HG03064 (cell line): ENCODE results near the gene GP9.
"Not testable (repeated sequence)": the region's sequence is repeated elsewhere in the genome, so short reads cannot be mapped to it uniquely, and the experiment has no call there.

Source experiments
- ATAC-seq: cut with Tn5 transposase; IDR thresholded peaks from one replicate; pipeline ENCODE4 v1.9.1; 2021; ENCODE audit warnings: low read depth; ENCODE audit not compliant: unreplicated experiment

Gene GP9

DNA sequence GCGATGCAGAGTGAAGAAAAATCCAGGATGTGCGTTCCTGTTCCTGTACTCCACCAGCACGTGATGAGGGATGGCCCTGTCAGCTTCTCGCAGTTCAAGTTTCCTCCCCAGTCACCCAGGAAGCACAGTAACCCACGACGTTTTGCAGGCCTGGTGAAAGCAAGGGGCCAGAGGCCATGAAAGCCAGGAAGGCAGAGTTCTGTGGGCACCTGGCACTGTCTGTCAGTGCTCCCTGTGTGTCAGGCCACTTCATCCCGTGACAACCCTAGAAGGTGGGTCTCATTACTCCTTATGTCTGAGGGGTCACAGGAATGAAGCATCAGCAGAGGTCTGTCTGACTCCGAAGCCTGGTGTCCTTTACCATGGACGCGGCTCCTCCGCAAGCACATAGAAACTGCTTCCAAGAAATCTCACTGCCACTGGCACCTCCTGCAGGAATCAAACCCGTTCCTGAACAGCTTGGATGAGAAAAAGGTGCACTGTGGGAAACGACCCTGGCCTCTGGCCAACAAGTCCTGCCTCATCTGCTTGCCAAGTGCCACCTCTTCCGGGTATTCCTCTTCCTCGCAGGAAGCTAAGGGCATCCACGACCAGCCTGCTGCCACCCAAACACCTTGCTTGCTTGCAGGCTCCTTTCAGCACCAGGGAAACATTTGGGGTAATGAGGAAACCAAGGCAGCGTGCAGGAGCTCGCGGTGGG is 46.4 kb downstream of the GP9 start:
- no peak for ATAC-seq

DNA sequence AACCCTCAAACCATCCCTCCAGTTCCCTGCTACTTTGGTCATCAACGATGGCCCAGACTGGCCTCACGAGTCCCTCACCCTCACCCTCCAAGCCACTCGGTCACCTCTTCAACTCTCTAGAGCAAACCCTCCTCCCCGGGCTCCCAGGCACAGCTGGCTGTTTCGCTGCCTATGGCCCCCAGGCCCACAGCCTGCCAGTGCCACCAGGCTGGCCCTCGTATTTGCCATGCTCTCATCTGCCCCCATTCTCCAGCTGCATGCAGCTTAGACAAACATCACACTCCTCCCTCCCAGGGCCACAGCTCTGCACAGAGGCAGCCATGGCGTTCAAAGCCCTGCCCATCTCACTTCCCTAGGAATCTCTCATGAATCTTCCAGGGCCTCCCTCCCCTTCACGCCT is 47.2 kb downstream of the GP9 start:
- no peak for ATAC-seq

DNA sequence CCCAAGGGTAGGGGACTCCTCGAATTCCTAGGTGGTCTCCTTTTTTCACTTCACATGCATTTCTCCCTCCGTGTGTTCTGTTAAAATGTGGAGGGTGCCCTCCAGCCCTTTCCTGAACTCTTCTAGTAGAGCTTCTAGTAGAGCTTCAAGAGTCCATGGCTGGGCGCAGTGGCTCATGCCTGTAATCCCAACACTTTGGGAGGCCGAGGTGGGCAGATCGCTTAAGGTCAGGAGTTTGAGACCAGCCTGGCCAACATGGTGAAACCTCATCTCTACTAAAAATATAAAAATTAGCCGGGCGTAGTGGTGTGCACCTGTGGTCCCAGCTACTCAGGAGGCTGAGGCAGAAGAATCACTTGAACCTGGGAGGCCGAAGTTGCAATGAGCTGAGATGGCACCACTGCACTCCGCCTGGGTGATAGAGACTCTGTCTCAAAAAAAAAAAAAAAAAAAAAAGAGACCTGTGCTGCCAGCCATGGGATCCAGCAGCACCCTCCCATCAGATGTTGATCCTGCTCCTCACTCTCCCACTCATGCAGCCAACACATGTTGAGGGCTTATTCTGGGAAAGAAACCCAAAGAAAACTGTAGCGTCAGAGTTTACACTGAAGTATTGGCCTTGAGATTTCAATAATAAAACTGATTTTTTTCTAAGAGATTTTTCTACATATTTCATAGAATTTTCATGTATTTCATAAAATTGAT is 50.6 kb downstream of the GP9 start:
- not testable (repeated sequence) for ATAC-seq
